ENCODE data around the gene CAMK2D.
A peak's percentile ranks its signal among the peaks of the same experiment; 100 is the strongest.

CAMK2D gene

DNA sequence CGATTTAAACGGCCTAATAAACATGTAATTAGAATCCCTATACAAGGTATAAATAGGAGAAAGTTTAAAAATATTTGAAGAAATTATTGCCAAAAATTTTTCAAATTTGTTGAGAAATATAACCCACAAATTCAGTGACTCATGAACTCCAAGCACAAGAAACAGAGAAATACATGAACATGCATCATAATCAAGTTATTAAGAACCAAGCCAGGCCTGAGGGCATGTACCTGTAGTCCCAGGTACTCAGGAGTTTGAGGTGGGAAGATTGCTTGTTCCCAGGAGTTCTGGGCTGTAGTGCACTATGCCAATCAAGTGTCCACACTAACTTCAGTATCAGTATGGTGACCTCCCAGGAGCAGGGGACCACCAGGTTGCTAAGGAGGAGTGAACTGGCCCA is 341.9 kb downstream of the CAMK2D start:
- DNase-seq, result no peak

DNA sequence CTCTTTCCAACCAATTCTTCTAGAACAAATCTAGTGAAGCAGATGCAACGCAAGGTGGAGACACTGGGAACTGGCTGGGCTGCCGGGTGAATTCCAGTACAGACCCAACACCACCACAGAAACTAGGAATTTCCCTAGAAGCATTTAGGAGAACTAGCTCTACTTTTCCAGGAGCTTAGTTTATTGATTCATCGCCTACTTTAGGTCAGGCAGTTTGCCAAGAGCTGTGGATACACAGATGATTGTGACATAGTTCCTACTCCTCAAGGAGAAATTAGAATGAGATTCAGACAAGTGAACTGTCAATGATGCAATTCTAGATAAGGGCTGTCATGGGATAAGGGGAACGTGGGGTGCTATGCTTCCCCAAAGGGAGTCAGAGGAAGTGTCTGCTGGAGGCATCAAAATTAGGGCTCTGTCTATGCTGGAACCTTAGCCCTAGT is 350.0 kb downstream of the CAMK2D start:
- DNase-seq, result peak; percentile 6 to 17

DNA sequence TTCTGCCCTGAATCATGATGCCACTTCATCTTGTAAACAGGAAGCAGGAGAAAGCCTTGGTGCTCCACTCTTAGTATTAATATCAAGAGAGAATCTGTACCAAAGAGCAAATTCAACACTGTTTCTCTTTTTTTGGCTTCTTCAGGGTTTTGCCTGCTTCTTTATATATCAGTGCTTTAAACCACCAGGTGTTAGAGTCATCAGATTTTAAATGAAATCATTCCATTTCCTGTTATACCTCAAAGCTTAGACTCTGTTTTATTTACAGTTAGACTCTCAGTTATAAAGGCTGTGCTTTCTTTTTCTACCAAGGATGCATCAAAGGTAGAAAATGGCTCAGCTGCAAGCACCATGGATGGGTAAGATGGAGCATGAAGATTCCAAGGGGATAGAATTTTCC is 350.9 kb downstream of the CAMK2D start:
- no peak for DNase-seq

DNA sequence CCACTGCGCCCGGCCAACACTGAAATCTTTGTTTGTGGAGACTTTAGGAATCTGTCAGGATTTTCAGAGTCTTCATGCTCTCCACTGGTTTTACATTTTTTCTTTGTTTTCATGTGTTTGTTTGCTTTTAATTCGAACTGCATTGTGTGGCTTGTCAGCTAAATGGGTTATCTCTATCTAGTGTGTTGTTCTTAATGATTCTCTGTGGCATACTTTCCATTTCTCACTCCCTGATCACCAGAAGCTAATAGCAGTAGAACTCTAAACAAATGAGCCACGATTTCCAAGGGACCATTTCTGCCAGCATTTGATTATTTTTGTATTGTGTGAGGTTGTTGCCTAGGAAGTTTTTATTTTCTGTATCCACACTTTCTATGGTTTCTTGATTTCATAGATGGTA is 352.4 kb downstream of the CAMK2D start:
- no peak for DNase-seq

DNA sequence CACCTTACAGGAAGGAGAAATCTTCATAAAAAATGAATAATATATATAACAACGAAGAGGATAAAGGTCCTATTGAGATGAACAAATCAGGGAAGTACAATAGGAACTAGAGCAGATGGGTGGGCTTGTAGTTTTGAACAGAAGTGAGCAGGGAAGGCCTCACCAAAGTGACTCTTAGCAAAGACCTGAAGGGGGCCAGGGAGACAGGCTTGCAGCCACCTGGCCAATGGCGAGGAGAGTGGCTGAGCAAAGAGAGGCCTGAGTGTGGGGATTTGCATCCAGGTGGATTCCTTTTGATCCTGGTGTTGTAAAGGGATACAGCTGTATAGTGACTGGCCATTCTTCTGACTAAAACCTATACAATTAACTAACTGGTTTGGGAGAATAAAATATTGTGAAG is 354.1 kb downstream of the CAMK2D start:
- no peak for DNase-seq

DNA sequence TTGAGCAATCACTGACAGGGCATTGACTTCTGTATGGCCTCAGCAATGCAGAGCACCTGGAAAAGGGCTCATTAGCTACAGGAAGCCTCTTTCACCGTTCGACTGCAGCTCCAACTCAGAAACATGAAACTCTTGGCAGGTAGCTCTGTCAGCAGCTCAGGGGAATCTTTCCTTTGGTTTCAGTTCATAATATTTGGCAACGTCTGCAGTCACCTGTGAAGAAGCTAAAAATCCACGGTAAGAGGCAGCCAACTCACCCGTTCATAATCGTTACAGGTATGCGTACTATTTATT is 354.9 kb downstream of the CAMK2D start:
- no peak for DNase-seq

DNA sequence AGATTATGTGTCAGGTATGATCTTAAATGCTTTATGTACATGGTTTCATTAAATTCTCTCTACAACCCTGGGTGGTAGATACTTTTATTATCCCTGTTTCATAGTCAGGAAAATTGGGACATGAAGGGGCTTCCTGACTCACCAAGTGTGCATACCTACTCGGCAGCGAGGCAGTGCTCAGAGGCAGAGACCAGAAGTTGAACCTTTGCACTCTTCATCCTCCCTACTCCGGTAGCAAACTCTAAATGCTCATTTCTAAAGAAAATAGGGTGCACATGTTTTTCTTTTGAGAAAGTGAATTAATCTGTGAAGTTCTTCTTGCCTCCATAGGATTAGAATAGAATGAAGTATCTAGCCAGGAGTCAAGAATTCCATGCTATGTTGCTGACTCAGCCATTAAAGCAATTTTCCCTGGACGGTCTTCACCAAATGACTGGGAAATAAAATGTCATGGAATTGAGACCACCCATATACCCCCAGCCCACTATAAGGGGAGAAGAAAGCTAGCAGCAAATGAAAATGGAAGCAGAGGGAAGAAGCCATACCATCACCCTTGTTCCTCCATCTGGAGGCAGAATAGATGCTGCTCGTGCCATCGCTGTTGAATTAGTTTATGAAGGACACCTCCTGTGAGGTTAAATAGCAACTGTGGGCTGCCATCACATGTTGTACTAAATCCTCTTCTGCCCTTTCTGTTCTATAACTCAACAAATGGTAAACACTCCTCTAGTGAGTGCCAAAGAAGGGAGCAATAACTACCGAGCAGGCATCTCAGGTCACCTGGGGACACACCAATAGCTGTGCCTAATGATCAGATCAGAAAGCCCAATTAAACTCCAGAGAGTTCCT is 355.4 kb downstream of the CAMK2D start:
- no peak for DNase-seq

DNA sequence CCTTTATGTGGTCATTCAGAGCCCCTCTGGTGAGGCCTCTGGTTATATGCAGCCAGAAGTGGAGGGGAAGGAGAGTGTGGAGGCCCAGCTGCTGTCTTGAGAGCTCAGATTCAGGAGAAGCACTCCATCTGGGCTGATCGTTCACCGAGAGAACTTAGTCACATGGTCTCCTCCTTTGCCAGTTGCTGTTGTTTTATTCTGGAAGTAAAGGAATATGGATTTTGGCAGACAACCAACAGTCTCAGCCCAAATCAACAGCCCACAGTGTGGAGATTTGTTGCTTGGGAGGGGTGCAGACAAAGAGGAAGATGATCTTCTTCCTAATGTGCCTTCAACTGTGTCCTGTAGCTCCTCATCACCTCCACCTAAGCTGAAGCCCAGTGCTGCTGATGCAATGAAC is 356.7 kb downstream of the CAMK2D start:
- DNase-seq, result no peak

DNA sequence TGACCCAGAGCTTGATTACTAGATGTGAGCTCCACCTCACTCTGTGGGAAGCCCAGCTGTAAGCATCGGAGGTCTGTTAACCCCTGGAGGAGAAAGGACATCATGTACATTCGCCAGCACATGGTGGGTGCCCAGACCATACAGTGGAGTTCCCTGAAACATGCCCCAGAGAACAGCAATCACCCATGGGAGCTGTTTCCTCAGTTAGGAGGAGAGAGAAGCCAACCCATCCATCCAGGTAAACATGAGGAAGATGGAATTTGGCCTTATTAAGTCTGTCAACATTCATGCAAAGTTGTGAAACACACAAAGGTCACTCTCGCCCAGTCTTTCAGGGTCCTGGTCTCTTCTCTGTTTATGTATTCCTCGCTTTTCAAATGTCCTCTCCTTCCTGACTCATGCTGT is 357.4 kb downstream of the CAMK2D start:
- no peak for DNase-seq

Data from Kasumi-1 (cell line).